HS-27A (cell line): ENCODE measurements around the gene COL23A1.

ENCODE experiments used
- DNase-seq: peaks from one replicate; pipeline ENCODE4 v3.0.0-alpha.2; 2012; ENCODE audit warnings: low read depth, missing footprints

COL23A1 gene

DNA sequence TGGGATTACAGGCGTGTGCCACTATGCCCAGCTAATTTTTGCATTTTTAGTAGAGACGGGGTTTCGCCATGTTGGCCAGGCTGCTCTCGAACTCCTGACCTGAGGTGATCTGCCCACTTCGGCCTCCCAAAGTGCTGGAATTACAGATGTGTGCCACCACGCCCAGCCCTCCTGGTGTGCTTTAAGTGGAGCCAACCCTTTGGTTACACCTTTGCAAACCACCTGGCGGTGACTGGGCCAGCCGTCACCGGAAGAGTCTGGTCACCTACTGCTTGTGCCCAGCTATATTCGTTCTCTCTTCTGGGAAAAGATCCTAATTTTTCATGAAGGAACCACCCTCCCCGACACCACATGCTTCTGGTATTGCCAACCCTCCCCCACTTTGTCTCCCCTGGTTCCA is 35.9 kb downstream of the COL23A1 start:
- no peak for DNase-seq

DNA sequence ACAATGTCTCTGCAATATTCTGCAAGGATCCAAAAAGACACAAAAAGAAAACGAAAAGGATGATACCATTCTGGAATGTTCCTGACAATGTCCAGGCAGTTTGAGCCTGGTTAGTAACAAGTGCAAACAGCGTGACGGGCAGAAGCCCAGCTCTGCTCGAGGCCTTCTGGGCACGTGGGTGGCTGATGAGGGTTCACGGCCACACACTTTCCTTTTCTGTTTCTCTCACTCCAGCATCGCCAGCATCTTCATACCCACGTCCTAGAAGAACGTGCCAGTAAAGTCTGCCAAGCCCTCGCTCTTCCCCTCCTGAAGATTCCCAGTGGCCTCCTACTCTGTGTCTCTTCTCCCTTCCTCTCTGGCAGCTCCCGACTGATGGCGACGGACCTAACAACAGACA is 36.7 kb downstream of the COL23A1 start:
- no peak for DNase-seq

DNA sequence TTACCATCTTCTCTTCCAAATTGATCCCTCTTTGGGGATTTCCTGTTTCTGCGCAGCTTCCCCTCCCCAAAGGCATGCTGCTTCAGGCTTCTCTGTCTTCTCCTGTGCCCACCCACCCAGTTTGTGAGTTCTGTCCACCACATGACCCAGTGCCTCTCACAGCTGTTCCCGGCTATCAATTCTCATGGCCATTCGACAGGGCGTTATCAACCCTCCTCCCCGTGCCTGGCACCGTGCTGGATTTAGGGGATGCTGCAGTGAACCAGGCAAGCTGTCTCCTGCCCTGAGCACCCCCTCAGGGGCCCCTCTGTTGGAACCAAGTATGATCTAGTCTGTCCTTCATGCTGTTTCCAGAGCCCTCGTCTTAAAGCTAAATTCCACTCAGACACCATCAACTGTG is 38.7 kb downstream of the COL23A1 start:
- DNase-seq, result no peak

DNA sequence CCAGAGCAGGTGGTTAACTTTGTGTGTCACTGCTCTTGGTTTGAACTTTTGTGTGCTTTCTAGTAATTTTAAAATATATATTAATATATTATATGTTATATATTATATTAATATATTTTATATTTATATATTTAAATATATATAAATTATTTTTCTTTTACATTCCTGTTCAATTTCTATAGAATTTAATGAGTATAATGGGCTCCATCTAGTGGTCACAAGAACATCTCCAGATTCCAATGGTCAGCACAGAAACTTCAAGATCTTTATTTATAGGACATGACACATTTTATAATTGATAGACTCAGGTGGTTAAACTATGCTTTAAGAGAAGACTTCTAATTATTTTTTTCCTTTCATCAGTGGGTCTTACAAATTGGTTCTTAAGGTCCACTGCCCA is 39.1 kb downstream of the COL23A1 start:
- DNase-seq, result no peak

DNA sequence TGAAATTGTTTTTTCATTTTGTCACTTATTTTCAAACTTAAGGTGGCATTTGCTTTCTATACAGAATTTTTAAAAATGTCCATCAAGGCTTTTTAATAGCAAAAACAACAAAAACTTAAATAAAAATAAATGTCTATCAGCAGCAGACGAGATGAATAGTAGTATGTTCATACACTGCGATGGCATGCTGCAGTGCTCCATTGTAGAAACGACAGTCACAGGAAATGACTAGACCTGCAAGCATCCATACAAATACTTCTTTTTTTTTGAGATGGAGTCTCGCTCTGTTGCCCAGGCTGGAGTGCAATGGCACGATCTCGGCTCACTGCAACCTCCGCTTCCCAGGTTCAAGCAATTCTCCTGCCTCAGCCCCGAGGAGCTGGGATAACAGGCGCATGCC is 41.4 kb downstream of the COL23A1 start:
- DNase-seq, result no peak

DNA sequence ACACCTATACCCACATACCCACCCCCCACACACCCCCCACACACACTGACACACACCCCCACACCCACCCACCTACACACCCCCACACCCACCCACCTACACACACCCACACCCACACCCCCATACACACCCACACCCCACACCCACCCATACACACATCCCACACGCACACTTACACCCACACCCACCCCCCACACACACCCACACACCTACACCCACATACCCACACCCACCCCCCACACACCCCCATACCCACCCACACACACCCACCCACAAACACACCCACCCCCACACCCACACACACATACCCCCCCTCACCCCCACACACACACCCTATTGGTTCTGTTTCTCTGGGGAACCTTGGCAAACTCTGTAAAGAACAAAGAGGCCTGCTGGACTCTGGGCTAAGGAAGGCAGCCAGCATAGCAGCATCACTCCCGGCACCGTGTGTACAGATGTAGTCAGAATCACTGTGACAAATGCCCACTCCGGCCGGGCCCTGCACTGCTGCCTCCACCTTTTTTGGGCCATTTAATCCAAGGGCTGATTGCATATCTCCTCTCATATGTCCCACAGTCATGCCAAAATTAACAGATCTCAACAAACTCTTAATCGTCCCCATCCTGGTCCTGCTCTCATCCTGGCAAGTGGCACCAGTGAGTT is 42.3 kb downstream of the COL23A1 start:
- DNase-seq, result no peak

DNA sequence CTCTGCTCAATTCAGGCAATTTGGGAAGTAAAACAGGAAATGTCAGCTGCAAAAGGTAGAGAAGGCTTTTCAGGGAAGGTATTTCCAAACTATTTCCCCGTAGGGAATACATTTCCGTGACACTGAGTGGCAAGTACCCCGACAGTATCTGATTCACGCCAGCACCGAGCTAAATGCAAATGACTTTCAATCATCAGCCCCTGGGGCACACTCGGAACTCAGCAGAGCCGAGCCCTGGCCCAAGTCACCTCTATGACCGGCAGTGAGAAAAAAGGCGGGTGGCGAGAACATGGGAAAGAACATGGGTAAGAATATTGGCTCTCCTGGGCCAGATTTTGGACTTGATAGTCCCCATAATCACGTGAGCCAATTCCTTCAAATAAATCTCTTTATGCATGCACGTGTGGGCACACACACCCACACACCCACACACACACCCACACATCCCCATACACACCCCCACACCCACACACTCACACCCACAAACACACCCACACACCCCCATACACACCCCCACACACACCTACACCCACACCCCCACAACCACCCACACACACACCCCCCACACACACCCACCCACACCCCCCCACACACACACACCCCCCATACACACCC is 43.0 kb downstream of the COL23A1 start:
- no peak for DNase-seq

DNA sequence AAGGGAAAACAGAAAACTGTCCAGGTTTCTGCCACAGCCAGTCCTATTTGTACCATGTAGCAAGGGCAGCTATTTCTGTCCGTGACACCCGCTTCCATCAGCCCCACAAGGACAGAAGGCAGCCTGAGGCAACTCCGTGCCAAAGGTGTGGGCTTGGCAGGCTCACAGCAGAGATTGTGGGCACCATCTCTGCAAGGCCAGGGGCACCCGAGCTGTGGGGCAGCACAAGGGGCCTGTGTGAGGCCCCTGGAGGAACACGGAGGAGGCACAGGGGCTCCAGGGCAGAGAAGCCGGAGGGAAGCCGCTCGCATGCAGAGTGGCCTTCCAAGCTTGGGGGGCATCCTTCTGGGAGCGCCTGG is 43.5 kb downstream of the COL23A1 start:
- no peak for DNase-seq

DNA sequence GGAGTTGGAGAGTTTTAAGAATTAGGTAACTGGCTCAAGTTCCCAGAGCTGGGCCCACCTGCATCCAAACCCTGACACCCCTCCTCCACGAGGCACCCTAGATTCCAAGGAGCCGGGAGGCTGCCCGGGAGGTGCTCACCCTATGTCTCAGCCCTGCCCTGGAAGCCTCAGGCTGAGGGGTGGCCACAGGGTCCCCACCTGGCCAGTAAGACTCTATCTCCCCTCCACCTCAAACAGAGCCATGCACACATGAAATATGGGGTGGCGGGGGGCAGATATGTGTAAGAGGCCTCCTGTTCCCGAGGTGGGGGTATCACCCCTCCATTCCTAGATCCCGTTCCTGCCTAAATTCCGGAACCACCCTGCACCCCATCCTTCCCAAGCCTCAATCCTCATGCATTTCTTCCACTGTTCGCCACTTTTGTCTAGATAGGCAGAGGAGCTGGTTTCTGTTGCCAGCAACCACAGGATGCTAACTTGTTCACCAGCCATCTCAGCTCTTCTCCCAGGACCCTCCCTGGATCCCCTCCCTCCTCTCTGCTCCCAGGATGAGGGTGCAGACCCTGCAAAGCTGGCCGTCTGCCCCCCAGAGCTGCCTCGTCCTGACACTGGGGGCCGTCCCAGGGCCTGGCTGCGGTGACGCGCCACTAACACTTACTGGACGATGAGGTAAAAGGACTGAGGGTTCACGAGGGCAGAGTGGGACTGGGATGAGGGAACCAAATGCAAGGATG is 44.1 kb downstream of the COL23A1 start:
- DNase-seq, result no peak

DNA sequence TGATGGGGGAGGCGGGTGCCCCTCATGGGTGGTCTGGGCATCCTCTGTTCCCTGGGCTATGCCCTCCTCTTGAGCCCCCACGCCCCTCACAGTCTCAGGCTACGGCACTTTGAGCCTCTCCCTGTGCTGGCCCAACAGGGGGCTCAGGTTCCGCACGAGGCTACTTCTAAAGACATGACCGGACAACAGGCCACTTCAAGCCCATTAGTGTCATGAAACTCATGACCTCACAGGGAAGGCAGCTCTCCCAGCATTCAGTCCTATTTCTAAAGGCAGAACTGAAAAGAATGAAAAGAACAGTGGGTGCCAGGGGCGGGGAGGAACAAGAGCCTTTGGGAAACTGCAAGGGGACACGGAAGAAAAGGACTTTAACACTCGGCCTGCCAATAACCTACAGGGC is 45.0 kb downstream of the COL23A1 start:
- DNase-seq, result no peak

DNA sequence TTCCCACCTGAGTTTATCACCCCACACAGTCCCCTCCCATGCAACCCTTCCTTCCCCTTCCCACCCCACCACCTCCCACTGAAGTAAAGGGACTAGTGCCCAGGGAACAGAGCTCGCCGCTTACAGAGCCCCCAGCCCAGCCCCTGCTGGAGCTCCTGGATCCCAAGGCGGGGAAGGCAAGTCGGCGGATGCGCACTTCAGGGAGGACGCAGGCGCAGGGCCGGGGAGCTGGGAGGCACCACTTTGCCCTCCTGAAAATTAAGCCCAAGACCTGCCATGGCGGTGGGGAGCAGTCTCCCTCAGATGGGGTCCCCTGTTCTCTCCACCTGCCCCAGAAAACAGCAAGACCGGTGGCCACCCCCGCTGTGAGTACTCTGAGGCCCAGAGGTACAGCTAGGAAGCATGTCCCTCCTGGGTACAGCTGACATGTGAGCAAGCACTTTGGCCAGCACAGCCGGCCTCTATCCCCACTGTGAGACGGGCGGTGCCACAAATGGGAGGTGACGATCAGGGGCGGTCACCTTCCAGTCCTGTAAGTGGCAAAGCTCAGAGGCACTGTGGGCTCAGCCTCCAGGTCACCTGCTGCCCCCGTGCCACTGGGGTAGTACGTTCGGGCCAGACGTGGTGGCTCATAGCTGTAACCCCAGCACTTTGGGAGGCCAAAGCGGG is 45.9 kb downstream of the COL23A1 start:
- DNase-seq, result no peak

DNA sequence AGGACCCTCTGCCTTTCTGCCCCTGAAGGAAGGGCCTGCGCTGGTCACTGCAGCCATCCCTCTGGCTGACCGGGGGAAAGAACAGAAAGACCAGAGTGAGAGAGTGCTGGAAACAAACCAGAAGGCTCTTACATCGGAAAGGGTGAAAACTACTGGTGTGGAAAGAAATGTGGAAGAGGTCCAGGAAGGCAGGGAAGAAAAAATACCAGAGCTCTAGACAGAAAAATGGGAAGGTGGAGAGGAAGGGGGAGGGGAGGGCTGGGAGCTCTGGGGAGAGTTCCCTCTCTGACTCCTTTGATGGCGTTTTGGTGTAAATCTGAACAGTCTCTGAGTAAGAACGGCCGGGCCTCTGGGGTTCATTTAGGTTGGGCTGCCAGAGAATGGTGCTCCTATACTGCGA is 47.7 kb downstream of the COL23A1 start:
- DNase-seq, result no peak

DNA sequence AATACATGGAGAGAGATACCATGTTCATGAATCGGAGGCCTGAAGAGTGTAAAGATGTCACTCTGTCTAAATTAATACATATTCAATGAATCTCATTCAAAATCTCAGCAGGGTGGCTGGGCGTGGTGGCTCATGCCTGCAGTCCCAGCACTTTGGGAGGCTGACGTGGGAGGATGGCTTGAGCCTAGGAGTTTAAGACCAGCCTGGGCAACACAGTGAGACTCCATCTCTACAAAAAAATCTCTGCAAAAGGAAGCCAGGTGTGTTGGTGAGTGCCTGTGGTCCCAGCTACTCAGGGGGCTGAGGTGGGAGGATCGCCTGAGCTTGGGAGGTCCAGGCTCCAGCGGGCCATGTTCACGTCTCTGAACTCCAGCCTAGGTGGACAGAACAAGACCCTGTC is 49.7 kb downstream of the COL23A1 start:
- DNase-seq, result no peak

DNA sequence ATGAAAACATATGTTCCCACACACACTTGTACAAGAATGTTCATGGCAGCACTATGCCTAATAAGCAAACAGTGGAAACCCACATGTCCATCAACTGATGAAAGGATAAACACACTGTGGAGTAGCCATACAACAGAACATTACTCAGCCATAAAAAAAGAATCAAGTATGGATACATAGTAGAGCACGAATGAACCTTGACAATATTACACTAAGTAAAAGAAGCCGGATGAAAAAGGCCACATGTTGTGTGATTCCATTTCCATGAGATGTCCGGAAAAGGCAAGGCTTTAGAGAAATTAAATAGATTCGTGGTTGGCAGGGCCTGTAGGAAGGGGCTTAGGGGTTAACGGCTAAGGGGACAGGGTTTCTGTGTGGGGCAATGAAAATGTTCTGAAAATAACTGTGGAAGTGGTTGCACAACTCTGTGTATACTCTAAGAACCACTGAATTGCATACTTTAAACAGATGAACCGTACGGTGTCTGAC is 51.4 kb downstream of the COL23A1 start:
- no peak for DNase-seq

DNA sequence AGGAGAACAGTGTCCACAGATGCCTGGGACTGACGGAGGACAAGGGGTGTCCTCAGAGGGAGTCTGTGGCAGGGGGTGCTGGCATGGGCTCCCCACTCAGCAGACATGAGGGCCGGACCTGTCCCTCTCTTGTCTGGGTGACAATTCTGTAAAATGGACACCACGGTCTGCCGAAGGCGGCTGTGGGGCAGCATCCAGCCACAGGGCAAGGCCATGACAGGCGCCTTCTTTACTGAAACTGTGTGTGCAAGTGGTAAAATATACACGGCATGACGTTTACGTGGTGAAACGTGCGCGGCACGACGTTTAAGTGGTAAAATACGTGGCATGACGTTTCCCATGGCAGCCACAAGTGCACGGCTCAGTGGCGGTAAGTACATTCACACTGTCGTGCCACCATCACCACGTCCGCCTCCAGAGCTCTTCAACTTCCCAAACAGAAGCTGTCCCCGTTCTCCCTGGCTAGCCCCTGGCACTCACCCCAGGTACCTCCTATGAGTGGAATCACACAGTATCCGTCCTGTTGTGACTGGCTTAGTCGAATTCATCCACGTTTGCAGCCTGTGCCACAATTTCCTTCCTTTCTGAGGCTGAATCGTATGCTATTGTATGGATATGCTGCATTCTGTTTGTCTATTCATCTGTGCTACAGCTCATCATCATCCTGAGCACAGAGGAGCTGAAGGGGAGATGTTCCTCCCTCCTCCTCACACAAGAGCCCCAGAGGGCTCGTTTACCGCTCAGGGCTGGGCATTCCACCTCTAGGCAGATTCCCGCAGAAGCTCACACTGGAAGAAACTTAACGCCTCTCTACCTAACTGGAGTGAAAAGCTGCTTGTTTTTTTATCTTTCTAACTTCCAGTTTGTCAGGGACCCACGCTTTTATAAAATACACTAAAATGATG is 52.5 kb downstream of the COL23A1 start:
- DNase-seq, result no peak

DNA sequence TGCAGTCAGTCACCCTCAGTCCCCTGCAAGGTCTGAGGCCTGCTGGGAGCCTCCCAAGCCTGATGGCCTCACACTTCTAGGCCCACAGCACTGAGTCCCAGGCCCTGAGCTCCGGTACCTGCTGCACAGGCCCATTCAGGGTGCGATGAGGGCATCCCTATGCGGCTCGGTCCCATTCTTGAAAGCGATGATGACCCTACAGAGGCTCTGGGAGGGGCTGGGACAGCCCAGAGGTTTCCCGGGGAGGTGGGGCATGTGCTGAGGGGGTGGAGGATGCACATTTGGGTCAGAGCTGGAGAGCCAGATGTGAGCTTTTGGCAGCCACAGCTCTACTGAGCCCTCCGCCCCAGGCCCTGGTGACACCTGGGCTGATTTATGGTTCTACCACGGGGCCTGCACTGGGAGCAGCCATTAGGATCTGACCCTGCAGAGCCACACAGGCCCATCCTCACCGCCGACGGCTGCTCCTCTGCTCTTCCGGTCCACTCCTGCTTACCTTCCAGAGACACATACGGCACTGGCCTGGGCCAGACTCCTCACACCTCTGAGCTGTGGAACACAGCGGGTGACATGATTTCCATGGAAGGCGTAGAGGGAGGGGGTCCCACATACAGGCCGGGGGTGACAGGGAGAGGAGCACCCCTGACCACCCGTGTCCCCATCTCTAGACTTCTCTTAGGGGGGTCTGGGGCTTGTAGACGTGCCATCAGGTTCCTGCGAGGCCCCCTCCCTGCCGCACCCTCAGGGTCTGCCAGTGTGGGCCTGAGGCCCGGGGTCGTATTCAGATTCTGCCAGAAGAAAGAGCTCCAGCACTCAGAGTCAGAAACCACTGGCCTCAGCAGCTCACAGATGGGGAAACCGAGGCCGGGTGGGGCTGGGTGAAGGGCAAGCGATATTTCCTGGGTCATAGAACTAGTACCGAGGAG is 53.4 kb downstream of the COL23A1 start:
- no peak for DNase-seq

DNA sequence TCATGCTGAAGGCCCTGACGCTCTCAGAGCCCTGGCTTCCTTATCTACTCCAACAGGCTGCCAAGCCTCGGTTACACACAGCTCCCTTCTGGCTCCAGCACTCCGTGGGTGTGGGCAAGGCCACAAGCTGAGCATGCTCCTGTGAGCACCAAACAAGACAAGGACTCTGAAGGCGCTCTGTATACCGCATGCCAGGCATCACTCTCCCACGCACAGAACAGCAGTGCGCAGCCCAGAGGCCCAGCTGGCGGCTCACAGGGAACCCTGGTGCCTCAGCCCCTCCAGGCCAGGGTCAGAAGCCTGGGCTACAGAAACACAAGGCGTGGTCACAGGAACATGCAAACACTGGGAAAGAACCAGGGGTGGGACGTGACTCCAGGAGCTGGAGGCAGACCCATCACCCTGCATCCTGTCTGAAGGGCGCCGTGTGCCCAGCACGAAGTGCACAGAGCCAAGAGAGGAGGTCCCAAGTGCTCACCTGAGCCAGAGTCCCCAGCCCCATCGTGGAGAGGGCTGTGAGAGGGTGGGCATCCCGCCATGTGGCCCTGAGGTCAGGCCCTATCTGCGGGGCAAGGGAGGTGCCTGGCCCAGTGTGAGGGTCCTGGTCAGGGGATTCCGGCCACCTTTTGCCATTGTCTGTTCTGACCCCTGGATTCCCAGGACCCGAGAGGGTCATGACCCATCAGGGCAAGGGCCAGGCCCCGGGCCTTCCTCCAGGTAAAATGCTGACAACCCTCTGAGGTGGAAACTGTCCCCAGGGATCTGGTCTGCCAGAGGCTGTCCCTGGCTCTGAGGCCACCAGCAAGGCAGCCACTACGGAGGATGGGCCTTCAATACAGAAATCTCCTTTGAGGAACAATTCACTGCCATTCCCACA is 54.7 kb downstream of the COL23A1 start:
- no peak for DNase-seq

DNA sequence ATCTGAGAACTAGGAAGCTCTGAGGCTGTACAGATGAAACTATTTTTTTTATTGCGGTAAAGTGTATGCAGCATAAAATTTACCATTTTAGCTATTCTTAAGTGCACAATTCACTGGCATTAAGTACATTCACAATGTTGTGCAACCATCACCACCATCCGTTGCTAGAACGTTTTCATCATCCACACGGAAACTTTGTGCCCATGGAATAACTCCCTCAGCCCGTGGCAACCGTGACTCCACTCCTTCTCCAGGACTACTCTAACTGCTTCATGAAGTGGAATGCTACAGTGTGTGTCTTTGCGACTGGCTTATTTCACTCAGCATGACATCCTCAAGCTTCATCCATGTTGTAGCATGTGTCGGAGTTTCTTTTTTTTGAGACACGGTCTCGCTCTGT is 57.1 kb downstream of the COL23A1 start:
- DNase-seq, result no peak

DNA sequence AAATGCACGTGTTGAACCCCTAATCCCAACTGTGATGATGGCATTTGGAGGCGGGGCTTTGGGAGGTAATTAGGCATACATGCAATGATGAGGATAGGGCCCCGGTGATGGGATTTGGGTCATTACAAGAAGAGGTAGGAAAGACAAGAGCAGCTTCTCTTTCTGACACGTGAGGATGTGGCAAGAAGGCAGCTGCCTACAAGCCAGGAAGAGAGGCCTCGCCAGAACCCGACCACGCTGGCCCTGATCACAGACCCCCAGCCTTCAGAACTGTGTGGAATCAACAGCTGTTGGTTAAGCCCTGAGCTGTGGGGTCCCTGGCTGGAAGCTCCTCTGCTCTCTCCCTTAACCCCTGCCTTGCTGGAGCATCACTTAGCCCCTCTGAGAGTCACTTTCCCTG is 57.5 kb downstream of the COL23A1 start:
- DNase-seq, result no peak

DNA sequence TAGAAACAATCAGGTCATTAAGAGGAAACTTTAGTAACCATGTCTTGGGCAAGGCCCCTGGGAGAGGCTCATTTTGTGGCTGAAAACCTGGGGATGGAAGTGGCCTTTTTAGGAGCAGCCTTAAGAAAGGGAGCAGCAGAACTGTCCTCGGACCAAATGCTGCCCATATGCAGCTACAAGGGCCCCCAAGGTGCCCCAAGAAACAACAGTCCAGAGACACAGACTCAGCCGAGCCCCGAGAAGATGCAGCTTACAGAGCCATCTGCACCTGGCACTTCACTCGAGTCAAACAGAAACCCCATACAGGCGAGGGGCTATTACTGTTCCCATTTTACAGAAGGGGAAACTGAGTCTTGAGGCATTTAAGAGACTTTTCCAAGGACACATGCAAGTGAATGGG is 58.0 kb downstream of the COL23A1 start:
- no peak for DNase-seq
